ENCODE results near the gene LTBP1.

The LTBP1 gene

DNA sequence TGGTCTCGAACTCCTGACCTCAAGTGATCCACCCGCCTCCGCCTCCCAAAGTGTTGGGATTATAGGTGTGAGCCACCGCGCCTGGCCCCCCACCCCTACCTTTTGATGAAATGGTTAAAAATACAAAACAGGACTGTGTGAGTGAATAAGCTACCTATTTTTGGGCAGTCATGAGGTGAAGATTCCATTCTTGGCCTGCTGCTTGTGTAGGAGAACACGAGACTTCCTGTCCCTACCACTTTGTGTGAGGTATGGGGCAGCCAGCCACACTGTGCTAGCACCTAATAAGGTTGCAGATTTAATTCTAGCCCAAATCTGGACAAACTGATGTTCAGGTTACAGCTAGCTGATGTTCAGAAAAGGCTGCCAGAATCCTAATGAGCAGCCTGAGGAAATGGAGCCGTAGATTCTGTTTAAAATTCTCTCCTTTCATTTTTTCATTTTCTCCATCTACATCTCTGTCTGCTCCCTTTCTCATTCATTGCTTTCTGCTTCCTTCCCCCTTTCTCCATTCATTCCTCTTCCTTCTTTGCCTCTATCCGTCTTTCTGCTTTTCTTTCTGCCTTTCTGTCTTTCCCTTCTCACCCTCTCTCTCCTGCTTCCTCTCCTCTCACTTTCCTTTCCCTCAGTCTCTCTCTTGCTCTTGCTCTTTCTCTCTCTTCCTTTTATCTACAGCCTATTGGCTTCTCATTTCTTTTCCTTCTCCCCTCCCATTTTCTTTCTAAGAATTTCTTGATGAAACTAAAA lies 4.6 kb upstream of the LTBP1 start:
- TF ChIP-seq, protein P1, sequence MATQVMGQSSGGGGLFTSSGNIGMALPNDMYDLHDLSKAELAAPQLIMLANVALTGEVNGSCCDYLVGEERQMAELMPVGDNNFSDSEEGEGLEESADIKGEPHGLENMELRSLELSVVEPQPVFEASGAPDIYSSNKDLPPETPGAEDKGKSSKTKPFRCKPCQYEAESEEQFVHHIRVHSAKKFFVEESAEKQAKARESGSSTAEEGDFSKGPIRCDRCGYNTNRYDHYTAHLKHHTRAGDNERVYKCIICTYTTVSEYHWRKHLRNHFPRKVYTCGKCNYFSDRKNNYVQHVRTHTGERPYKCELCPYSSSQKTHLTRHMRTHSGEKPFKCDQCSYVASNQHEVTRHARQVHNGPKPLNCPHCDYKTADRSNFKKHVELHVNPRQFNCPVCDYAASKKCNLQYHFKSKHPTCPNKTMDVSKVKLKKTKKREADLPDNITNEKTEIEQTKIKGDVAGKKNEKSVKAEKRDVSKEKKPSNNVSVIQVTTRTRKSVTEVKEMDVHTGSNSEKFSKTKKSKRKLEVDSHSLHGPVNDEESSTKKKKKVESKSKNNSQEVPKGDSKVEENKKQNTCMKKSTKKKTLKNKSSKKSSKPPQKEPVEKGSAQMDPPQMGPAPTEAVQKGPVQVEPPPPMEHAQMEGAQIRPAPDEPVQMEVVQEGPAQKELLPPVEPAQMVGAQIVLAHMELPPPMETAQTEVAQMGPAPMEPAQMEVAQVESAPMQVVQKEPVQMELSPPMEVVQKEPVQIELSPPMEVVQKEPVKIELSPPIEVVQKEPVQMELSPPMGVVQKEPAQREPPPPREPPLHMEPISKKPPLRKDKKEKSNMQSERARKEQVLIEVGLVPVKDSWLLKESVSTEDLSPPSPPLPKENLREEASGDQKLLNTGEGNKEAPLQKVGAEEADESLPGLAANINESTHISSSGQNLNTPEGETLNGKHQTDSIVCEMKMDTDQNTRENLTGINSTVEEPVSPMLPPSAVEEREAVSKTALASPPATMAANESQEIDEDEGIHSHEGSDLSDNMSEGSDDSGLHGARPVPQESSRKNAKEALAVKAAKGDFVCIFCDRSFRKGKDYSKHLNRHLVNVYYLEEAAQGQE (IDR thresholded peaks at IDR 0.05; ENCODE audit: insufficient replicate concordance, low read depth), result no peak
- no peak for TF ChIP-seq POLR2AphosphoS5 (IDR thresholded peaks at IDR 0.05; ENCODE audit: low read depth)
- TF ChIP-seq SPI1 (IDR thresholded peaks at IDR 0.05; ENCODE audit: borderline replicate concordance, low read depth), result no peak
- TF ChIP-seq, protein P2, sequence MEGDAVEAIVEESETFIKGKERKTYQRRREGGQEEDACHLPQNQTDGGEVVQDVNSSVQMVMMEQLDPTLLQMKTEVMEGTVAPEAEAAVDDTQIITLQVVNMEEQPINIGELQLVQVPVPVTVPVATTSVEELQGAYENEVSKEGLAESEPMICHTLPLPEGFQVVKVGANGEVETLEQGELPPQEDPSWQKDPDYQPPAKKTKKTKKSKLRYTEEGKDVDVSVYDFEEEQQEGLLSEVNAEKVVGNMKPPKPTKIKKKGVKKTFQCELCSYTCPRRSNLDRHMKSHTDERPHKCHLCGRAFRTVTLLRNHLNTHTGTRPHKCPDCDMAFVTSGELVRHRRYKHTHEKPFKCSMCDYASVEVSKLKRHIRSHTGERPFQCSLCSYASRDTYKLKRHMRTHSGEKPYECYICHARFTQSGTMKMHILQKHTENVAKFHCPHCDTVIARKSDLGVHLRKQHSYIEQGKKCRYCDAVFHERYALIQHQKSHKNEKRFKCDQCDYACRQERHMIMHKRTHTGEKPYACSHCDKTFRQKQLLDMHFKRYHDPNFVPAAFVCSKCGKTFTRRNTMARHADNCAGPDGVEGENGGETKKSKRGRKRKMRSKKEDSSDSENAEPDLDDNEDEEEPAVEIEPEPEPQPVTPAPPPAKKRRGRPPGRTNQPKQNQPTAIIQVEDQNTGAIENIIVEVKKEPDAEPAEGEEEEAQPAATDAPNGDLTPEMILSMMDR (IDR thresholded peaks at IDR 0.05; ENCODE audit: insufficient read depth, low read length), result no peak
- no peak for TF ChIP-seq GABPA (IDR thresholded peaks at IDR 0.05; ENCODE audit: low read depth)
- Histone ChIP-seq H3K27me3 (ENCODE audit: insufficient read depth, poor library complexity, severe bottlenecking) (peaks cover 2% of the 10 kb centered on the region), H3K4me3 (replicated peaks; ENCODE audit: insufficient read depth, low read length) (no peak overlapping the region), H3K27ac (replicated peaks) (no peak overlapping the region)
- no peak for DNase-seq (ENCODE audit: low read depth in 1 of 2, low spot score in 1 of 2)

DNA sequence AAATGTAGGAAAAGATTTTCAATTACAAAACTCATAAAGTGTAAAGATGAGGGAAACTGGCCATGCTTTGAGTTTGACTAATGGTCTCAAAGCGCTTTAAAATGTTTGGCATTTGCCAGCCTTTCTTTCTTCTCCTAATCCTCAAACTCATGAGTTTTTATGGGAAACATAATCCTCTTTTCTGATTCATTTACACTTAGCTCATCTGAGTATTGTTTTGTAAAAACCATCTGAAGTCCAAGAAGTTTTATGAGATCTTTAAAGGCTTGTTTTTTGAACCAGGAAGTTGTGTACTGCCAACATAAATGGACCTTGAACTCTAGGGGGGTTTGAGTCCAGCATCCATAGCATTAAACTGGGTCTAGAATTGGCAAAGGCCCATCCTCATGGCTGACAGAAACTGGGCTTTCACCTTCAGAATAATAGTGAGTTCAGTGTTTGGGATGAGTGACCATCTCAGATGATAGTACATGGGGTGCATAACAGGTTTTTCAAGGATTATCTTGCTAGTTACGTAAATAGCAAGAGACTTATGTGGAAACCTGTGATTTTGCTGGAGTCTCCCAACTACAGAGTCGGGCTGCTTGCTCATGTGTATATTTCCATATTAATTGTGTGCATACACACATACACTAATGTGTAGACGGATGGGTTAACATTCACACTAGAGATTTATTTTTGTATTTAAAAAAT lies 3.8 kb upstream of the LTBP1 start:
- Histone ChIP-seq H3K27me3 (ENCODE audit: insufficient read depth, poor library complexity, severe bottlenecking) (peaks cover 3% of the 10 kb centered on the region), H3K27ac (replicated peaks) (no peak overlapping the region), H3K4me3 (replicated peaks; ENCODE audit: insufficient read depth, low read length) (no peak overlapping the region)
- DNase-seq (ENCODE audit: low read depth in 1 of 2, low spot score in 1 of 2), result no peak
- TF ChIP-seq, protein P2 (IDR thresholded peaks at IDR 0.05; ENCODE audit: insufficient read depth, low read length), result no peak
- TF ChIP-seq SPI1 (IDR thresholded peaks at IDR 0.05; ENCODE audit: borderline replicate concordance, low read depth), result no peak
- TF ChIP-seq, protein P1 (IDR thresholded peaks at IDR 0.05; ENCODE audit: insufficient replicate concordance, low read depth), result no peak
- TF ChIP-seq POLR2AphosphoS5 (IDR thresholded peaks at IDR 0.05; ENCODE audit: low read depth), result no peak
- TF ChIP-seq GABPA (IDR thresholded peaks at IDR 0.05; ENCODE audit: low read depth), result no peak

DNA sequence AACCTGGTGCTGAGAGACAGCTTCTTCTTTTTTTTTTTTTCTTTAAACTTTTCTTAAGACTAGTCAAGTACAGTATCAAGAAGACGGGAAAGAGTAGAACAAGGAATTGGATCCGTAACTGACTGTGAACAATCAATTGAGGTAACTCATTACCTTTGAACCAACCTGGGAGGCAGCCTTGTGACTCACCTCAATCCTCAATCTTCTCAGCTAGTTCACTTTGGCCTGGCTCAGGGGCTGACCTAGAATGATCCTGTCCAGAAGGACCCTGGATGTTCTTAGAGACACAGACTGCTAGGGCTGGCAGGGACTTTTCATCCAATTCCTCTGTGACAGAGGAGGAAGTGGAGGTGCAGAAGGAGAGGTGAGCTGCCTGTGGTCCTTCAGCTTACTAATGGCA lies 1.5 kb upstream of the LTBP1 start:
- no peak for DNase-seq (ENCODE audit: low read depth in 1 of 2, low spot score in 1 of 2)
- no peak overlapping the region for H3K4me3 ChIP-seq (replicated peaks; ENCODE audit: insufficient read depth, low read length)
- TF ChIP-seq GABPA (IDR thresholded peaks at IDR 0.05; ENCODE audit: low read depth), result no peak
- no peak for TF ChIP-seq SPI1 (IDR thresholded peaks at IDR 0.05; ENCODE audit: borderline replicate concordance, low read depth)
- TF ChIP-seq, protein P2 (IDR thresholded peaks at IDR 0.05; ENCODE audit: insufficient read depth, low read length), result no peak
- no peak for TF ChIP-seq POLR2AphosphoS5 (IDR thresholded peaks at IDR 0.05; ENCODE audit: low read depth)
- TF ChIP-seq, protein P1 (IDR thresholded peaks at IDR 0.05; ENCODE audit: insufficient replicate concordance, low read depth), result no peak
- peaks cover 13% of the 10 kb centered on the region for H3K27me3 ChIP-seq (ENCODE audit: insufficient read depth, poor library complexity, severe bottlenecking)
- H3K27ac ChIP-seq (replicated peaks), result no peak overlapping the region

Data from HL-60 (cell line).